ENCODE results near the gene VAC14. TPM values are rescaled to one million over a fixed set of nuclear protein-coding genes. Genes with fewer than 3 reads are reported as not detected.

Gene VAC14
- total and polyA plus RNA-seq, 2 experiments from 2014 or later, result 42.3 to 77.7 TPM

- peaks cover 22% of the 10 kb centered on the region; the same call in 1 of the 2 replicates for H3F3A ChIP-seq (replicated peaks; ENCODE audit: low read depth)
- no peaks in the 10 kb centered on the region; the same call in 2 of the 3 replicates for H3K9me3 Mint-ChIP-seq
- peak overlapping the region; percentile 75 for H3K4me3 Mint-ChIP-seq
- H3K9me2 ChIP-seq (ENCODE audit: insufficient read depth), result no peaks in the 10 kb centered on the region
- H3K36me3 ChIP-seq (ENCODE audit: insufficient read depth), result no peaks in the 10 kb centered on the region
- H3K27ac Mint-ChIP-seq, result no peak overlapping the region
- peaks cover 21% of the 10 kb centered on the region for H3K27me3 Mint-ChIP-seq (ENCODE audit: insufficient read depth, low read depth, poor library complexity)
- peak overlapping the region; percentile 96 for H3K4me2 ChIP-seq
- H4K20me1 ChIP-seq (replicated peaks; ENCODE audit: insufficient read depth), result peaks cover 4% of the 10 kb centered on the region
- TF ChIP-seq POLR2AphosphoS5 (IDR thresholded peaks at IDR 0.05; ENCODE audit: low read depth), result no peak
- no peak for TF ChIP-seq ZNF114 (CRISPR knock-in tag; IDR thresholded peaks at IDR 0.05)
- H3K27me3 ChIP-seq (ENCODE audit: insufficient read depth), result peaks cover 8% of the 10 kb centered on the region
- H2AFZ ChIP-seq, result no peak overlapping the region
- no peaks in the 10 kb centered on the region for H3K79me2 ChIP-seq (replicated peaks; ENCODE audit: insufficient read depth)
- ATAC-seq (peak; percentile 3; the same call in 2 of the 3 replicates), DNase-seq (ENCODE audit: low spot score) (no peak)
- no peak overlapping the region for H3K27ac ChIP-seq (ENCODE audit: low read depth)
- no peaks in the 10 kb centered on the region; the same call in 2 of the 3 replicates for H3K36me3 Mint-ChIP-seq (ENCODE audit: low read depth)
- peaks cover 10% of the 10 kb centered on the region; the same call in 1 of the 2 replicates for H3K4me1 ChIP-seq (ENCODE audit: insufficient read depth)
- peaks cover 29% of the 10 kb centered on the region for H3K4me1 Mint-ChIP-seq
- H3K4me3 ChIP-seq, result peak overlapping the region; percentile 69
Observed at GRCh38 chr16:70685061-70685937, 115.7 kb downstream of the VAC14 start.

- no peaks in the 10 kb centered on the region; the same call in 2 of the 3 replicates for H3K36me3 Mint-ChIP-seq (ENCODE audit: low read depth)
- no peaks in the 10 kb centered on the region for H3K79me2 ChIP-seq (replicated peaks; ENCODE audit: insufficient read depth)
- H3K4me1 Mint-ChIP-seq, result peaks cover 29% of the 10 kb centered on the region
- no peaks in the 10 kb centered on the region for H3K36me3 ChIP-seq (ENCODE audit: insufficient read depth)
- peak overlapping the region; percentile 96 for H3K4me2 ChIP-seq
- H3K9me3 Mint-ChIP-seq, result no peaks in the 10 kb centered on the region; the same call in 2 of the 3 replicates
- no peak overlapping the region for H3K27ac ChIP-seq (ENCODE audit: low read depth)
- H3K27me3 Mint-ChIP-seq (ENCODE audit: insufficient read depth, low read depth, poor library complexity), result peaks cover 21% of the 10 kb centered on the region
- no peak overlapping the region for H2AFZ ChIP-seq
- no peak for ATAC-seq
- H3K4me1 ChIP-seq (ENCODE audit: insufficient read depth), result peaks cover 11% of the 10 kb centered on the region; the same call in 1 of the 2 replicates
- peaks cover 4% of the 10 kb centered on the region for H4K20me1 ChIP-seq (replicated peaks; ENCODE audit: insufficient read depth)
- H3K27ac Mint-ChIP-seq, result no peak overlapping the region
- H3K27me3 ChIP-seq (ENCODE audit: insufficient read depth), result peaks cover 8% of the 10 kb centered on the region
- DNase-seq (ENCODE audit: low spot score), result no peak
- H3K4me3 Mint-ChIP-seq, result peak overlapping the region; percentile 75
- peak overlapping the region; percentile 69 for H3K4me3 ChIP-seq
- no peaks in the 10 kb centered on the region for H3K9me2 ChIP-seq (ENCODE audit: insufficient read depth)
- H3F3A ChIP-seq (replicated peaks; ENCODE audit: low read depth), result peaks cover 23% of the 10 kb centered on the region; the same call in 1 of the 2 replicates
- no peak for TF ChIP-seq ZNF331 (CRISPR knock-in tag; IDR thresholded peaks at IDR 0.05; ENCODE audit: low read depth)
- no peak for TF ChIP-seq ZNF462 (CRISPR knock-in tag; IDR thresholded peaks at IDR 0.05)
- no peak for TF ChIP-seq EZH2phosphoT487 (IDR thresholded peaks at IDR 0.05; ENCODE audit: unreplicated experiment)
- TF ChIP-seq NANOG (IDR thresholded peaks at IDR 0.05; ENCODE audit: borderline replicate concordance), result no peak
- no peak for TF ChIP-seq REST (IDR thresholded peaks at IDR 0.05; ENCODE audit: unreplicated experiment)
- no peak for TF ChIP-seq JUNB (IDR thresholded peaks at IDR 0.05; ENCODE audit: unreplicated experiment)
- no peak for TF ChIP-seq EZH2 (IDR thresholded peaks at IDR 0.05; ENCODE audit: low read depth, unreplicated experiment)
Observed at GRCh38 chr16:70684146-70685060, 116.6 kb downstream of the VAC14 start.

Data from GM23338 (cell line).